Glutamatergic neuron (in vitro differentiated cells): ENCODE data around the gene THAP10. TPM values are rescaled to one million over a fixed set of nuclear protein-coding genes. Genes with fewer than 3 reads are reported as not detected.
A peak's percentile ranks its signal among the peaks of the same experiment; 100 is the strongest.

ENCODE experiments used
- DNase-seq: peaks from one replicate; pipeline ENCODE4 v3.0.0; 2022
- H3K27ac Mint-ChIP-seq: one replicate; pipeline ENCODE4 v1.8.0; 2020; ENCODE audit warnings: mild to moderate bottlenecking, mixed read lengths, inconsistent platforms; ENCODE audit not compliant: unreplicated experiment
- H3K27me3 Mint-ChIP-seq: one replicate; pipeline ENCODE4 v1.8.0; 2020; ENCODE audit warnings: mild to moderate bottlenecking, moderate library complexity, mixed read lengths, inconsistent platforms; ENCODE audit not compliant: unreplicated experiment
- H3K36me3 Mint-ChIP-seq: one replicate; pipeline ENCODE4 v1.8.0; 2020; ENCODE audit warnings: mild to moderate bottlenecking, mixed read lengths, inconsistent platforms; ENCODE audit not compliant: unreplicated experiment
- H3K4me1 Mint-ChIP-seq: one replicate; pipeline ENCODE4 v1.8.0; 2020; ENCODE audit warnings: mild to moderate bottlenecking, low read depth, mixed read lengths, inconsistent platforms; ENCODE audit not compliant: unreplicated experiment
- H3K4me3 Mint-ChIP-seq: one replicate; pipeline ENCODE4 v1.8.0; 2020; ENCODE audit warnings: mild to moderate bottlenecking, mixed read lengths, inconsistent platforms; ENCODE audit not compliant: unreplicated experiment
- H3K9me3 Mint-ChIP-seq: one replicate; pipeline ENCODE4 v1.8.0; 2020; ENCODE audit warnings: mild to moderate bottlenecking, moderate library complexity, mixed read lengths, inconsistent platforms; ENCODE audit not compliant: unreplicated experiment
- total RNA-seq: library from RNA; stranded (reverse); fragmentation: NEBNext Ultra II Directional; extraction: Animal tissue kit (Norgen Biotek cat#: 25700); gene quantifications from one replicate; pipeline ENCODE4 v1.2.1, GENCODE V29; 2021; ENCODE audit not compliant: unreplicated experiment
- TF ChIP-seq, protein P1 (sequence below): fragments of 200-600 bp; sonication (generic); IDR thresholded peaks from one replicate; pipeline ENCODE4 v1.5.0; 2021; ENCODE audit not compliant: partially characterized antibody, unreplicated experiment

The THAP10 gene
- total RNA-seq, 1 donor from 2014 or later = 3.3 TPM

DNA sequence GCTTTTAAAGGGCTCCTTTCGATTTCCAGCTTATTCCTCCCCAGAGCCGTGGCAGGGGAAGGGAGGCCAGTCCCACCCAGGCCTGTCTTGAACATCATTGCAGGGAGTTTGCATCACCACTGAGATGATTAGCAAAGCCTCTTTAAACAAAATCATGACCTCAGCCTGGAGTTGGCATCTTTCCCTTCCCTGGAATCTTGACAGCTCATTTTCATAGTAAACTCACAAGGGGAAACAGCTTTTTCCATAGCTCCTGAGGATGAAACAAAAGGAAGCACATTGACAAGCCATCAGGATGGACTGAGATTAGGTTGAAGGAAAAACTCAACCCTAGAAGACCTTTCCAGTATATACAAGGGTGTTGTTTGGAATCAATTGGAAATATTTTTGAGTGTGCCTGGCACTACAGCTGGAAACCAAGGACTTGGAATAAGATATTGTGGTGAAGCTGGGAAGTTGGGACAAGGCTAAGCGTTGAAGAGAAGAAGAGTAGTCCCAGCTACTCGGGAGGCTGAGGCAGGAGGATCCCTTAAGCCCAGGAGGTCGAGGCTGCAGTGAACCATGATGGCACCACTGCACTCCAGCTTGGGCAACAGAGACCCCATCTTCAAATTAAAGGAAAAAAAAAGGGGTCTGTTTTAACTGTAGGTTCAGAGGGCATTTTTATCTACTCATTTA, 35.2 kb downstream of the THAP10 start:
- Mint-ChIP-seq H3K27ac (peak overlapping the region; percentile 14), H3K4me1 (peaks cover 5% of the 10 kb centered on the region), H3K27me3 (peaks cover 9% of the 10 kb centered on the region), H3K4me3 (no peak overlapping the region), H3K9me3 (peaks cover 2% of the 10 kb centered on the region), H3K36me3 (peaks cover 5% of the 10 kb centered on the region)
- DNase-seq = no peak
- TF ChIP-seq, protein P1, sequence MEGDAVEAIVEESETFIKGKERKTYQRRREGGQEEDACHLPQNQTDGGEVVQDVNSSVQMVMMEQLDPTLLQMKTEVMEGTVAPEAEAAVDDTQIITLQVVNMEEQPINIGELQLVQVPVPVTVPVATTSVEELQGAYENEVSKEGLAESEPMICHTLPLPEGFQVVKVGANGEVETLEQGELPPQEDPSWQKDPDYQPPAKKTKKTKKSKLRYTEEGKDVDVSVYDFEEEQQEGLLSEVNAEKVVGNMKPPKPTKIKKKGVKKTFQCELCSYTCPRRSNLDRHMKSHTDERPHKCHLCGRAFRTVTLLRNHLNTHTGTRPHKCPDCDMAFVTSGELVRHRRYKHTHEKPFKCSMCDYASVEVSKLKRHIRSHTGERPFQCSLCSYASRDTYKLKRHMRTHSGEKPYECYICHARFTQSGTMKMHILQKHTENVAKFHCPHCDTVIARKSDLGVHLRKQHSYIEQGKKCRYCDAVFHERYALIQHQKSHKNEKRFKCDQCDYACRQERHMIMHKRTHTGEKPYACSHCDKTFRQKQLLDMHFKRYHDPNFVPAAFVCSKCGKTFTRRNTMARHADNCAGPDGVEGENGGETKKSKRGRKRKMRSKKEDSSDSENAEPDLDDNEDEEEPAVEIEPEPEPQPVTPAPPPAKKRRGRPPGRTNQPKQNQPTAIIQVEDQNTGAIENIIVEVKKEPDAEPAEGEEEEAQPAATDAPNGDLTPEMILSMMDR = no peak

DNA sequence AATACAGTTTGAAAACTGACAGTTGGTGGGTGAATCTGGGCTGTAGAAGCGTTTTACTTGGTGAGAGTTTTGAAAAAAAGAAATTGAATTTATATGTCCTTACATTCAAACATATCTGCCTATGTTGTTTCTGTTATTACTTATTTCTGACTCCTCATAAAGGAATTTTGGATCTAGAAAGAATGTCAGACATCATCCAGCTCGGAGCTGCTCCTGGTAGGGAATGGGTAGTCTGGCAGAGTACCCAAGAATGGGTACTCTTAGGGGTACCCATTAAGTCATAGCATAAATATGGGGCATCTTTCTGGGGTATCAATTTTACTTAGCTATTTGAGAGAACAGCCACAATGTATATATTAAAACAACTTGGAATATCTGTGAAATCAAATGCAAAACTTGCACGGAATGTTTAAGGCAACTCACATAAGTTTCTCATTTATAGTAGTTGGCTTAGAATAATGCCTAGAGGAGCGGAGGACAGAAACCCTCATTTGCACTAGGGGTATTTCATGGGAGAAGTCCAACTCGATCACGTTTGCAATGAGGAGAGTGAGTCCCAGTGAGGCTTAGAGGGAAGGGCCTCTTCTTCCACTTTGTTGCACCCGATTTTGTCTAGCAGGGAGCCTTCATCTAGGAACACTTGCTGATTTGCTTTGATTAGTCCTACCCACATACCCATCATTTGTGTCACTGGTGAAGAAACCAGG, 35.9 kb downstream of the THAP10 start:
- DNase-seq = no peak
- no peak overlapping the region for H3K27ac Mint-ChIP-seq
- H3K27me3 Mint-ChIP-seq = peaks cover 9% of the 10 kb centered on the region
- TF ChIP-seq, protein P1 = no peak
- peaks cover 2% of the 10 kb centered on the region for H3K9me3 Mint-ChIP-seq
- peaks cover 5% of the 10 kb centered on the region for H3K36me3 Mint-ChIP-seq
- H3K4me1 Mint-ChIP-seq = peaks cover 5% of the 10 kb centered on the region
- no peak overlapping the region for H3K4me3 Mint-ChIP-seq

DNA sequence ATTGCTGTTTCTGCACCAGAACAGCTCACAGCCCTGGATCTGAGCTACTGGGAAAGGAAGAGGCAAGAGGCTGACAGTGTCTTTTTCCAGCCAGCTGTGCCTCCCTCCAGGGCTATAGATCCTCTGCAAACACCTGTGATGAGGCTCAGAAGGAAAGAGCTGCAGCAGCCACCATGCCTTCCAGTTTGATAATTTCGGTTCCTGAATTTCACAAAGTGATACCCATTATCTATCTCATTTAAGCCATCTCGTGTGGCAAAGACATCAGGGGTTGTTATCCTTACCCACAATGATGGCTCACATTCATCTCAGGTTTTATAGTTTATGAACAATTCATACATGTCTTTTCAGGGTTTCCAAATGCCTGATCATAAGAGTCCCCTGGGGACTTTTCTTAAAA, 36.5 kb downstream of the THAP10 start:
- Mint-ChIP-seq H3K27me3 (peaks cover 9% of the 10 kb centered on the region), H3K4me1 (peaks cover 5% of the 10 kb centered on the region), H3K4me3 (no peak overlapping the region), H3K9me3 (peaks cover 2% of the 10 kb centered on the region), H3K27ac (no peak overlapping the region), H3K36me3 (peaks cover 5% of the 10 kb centered on the region)
- TF ChIP-seq, protein P1 = no peak
- DNase-seq = no peak

DNA sequence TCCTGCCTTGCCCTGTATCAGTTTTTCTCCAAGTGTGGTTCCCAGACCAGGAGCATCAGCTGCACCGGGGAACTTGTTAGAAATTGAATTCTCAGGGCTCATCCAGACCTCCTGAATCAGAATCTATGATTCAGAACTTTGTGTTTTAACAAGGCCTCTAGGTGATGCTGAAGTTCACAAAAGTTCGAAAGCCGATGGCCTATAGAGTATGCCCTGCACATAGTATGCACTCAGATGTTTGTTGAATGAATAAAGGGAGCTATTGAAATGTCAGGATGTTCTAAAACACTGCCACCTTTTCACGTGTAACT, 37.6 kb downstream of the THAP10 start:
- peak overlapping the region; percentile 94 for H3K4me3 Mint-ChIP-seq
- H3K4me1 Mint-ChIP-seq = peaks cover 5% of the 10 kb centered on the region
- H3K27me3 Mint-ChIP-seq = peaks cover 9% of the 10 kb centered on the region
- peaks cover 2% of the 10 kb centered on the region for H3K9me3 Mint-ChIP-seq
- peaks cover 5% of the 10 kb centered on the region for H3K36me3 Mint-ChIP-seq
- DNase-seq = no peak
- peak overlapping the region; percentile 85 for H3K27ac Mint-ChIP-seq
- TF ChIP-seq, protein P1 = no peak
